Measurements from ENCODE around the gene ING4. TPM values are rescaled to one million over a fixed set of nuclear protein-coding genes. Genes with fewer than 3 reads are reported as not detected.

Gene ING4
- polyA plus RNA-seq, 2 of the 4 experiments (the other 2 are of a cell fraction), result 19.5 to 36.5 TPM

DNA sequence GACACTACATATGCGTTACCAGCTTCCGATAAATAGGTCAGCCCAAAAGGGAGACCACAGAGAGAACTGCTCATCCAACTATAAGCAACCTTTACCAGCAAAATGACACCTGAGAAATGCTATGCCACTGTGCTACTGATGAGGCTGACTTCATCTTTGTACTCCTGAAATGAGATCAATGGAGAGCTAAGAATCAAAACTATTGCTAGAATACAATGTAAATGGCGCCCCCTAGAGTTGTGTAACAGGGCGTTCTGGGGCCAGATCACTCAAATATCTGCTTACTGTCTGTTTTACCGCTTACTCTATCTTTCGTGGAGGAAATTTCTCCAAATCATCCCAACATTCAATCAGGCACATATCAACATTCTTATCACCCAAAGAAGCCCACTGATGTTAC, 21.7 kb upstream of the ING4 start:
- Histone ChIP-seq H3K4me3 (no peak overlapping the region), H3K4me2 (no peak overlapping the region), H3K9me3 (no peaks in the 10 kb centered on the region), H3K27ac (no peak overlapping the region), H3K4me1 (peaks cover 13% of the 10 kb centered on the region; the same call in 2 of the 3 replicates)
- TF ChIP-seq POLR2AphosphoS2 (conservative IDR thresholded peaks at IDR 0.05; ENCODE audit: low read length) (no peak), CTCF (IDR thresholded peaks at IDR 0.05) (peak; percentile 67), CEBPB (IDR thresholded peaks at IDR 0.05) (peak in 1 of 2 experiments; percentile 60; a peak in 2 of 4 replicates), MYC (IDR thresholded peaks at IDR 0.05; ENCODE audit: borderline replicate concordance, low read length) (no peak), EHF (CRISPR knock-in tag; IDR thresholded peaks at IDR 0.05) (no peak), RCOR1 (IDR thresholded peaks at IDR 0.05; ENCODE audit: low read depth, low read length) (no peak), HES2 (IDR thresholded peaks at IDR 0.05) (no peak), ZNF302 (CRISPR knock-in tag; IDR thresholded peaks at IDR 0.05) (no peak), RNF2 (IDR thresholded peaks at IDR 0.05; ENCODE audit: borderline replicate concordance, low read depth) (no peak), ZC3H11A (IDR thresholded peaks at IDR 0.05) (no peak), RAD21 (conservative IDR thresholded peaks at IDR 0.05 in 1 of 2, IDR thresholded peaks at IDR 0.05 in 1 of 2) (peak; percentile 41 to 55; a peak in 3 of 5 replicates), USF2 (IDR thresholded peaks at IDR 0.05) (no peak), MAFK (IDR thresholded peaks at IDR 0.05; ENCODE audit: partially characterized antibody) (peak; percentile 31), EP300 (IDR thresholded peaks at IDR 0.05) (no peak), PHF8 (IDR thresholded peaks at IDR 0.05; ENCODE audit: borderline replicate concordance, low read depth) (no peak), NR3C1 (IDR thresholded peaks at IDR 0.05) (no peak), SMC3 (IDR thresholded peaks at IDR 0.05) (peak; percentile 21; the same call in 1 of the 3 replicates), GATA3 (IDR thresholded peaks at IDR 0.05; ENCODE audit: borderline replicate concordance) (no peak), CHD4 (IDR thresholded peaks at IDR 0.05; ENCODE audit: borderline replicate concordance) (no peak), MAZ (IDR thresholded peaks at IDR 0.05; ENCODE audit: borderline replicate concordance, low read depth, low read length) (no peak), PBX3 (IDR thresholded peaks at IDR 0.05) (no peak)
- TF ChIP-seq, protein P1, sequence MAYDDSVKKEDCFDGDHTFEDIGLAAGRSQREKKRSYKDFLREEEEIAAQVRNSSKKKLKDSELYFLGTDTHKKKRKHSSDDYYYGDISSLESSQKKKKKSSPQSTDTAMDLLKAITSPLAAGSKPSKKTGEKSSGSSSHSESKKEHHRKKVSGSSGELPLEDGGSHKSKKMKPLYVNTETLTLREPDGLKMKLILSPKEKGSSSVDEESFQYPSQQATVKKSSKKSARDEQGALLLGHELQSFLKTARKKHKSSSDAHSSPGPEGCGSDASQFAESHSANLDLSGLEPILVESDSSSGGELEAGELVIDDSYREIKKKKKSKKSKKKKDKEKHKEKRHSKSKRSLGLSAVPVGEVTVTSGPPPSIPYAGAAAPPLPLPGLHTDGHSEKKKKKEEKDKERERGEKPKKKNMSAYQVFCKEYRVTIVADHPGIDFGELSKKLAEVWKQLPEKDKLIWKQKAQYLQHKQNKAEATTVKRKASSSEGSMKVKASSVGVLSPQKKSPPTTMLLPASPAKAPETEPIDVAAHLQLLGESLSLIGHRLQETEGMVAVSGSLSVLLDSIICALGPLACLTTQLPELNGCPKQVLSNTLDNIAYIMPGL (CRISPR knock-in tag; IDR thresholded peaks at IDR 0.05; ENCODE audit: borderline replicate concordance), result no peak
- WGBS (ENCODE audit: missing lambda C conversion rate), result 63% methylated on average over 6 of the region's 6 CpGs
- peak; percentile 56 to 69 for DNase-seq (ENCODE audit: low read depth in 1 of 2, low spot score in 1 of 2)
- CTCF ChIA-PET, result interaction anchor here (0.6 to 2.3 kb wide), 23 partner anchors 8 to 121 kb away, joined by 3 to 10 read pairs (median 4); partner anchors contain the start of gene COPS7A
- no peak for ATAC-seq
- no peak for FAIRE-seq
- POLR2A ChIA-PET, result interaction anchor here (1.2 to 1.4 kb wide), 2 partner anchors 9 to 39 kb away, joined by 3 to 4 read pairs; partner anchors contain the start of gene COPS7A

All from A549 (cell line).